Measurements from ENCODE around the gene CDH4.

The CDH4 gene

DNA sequence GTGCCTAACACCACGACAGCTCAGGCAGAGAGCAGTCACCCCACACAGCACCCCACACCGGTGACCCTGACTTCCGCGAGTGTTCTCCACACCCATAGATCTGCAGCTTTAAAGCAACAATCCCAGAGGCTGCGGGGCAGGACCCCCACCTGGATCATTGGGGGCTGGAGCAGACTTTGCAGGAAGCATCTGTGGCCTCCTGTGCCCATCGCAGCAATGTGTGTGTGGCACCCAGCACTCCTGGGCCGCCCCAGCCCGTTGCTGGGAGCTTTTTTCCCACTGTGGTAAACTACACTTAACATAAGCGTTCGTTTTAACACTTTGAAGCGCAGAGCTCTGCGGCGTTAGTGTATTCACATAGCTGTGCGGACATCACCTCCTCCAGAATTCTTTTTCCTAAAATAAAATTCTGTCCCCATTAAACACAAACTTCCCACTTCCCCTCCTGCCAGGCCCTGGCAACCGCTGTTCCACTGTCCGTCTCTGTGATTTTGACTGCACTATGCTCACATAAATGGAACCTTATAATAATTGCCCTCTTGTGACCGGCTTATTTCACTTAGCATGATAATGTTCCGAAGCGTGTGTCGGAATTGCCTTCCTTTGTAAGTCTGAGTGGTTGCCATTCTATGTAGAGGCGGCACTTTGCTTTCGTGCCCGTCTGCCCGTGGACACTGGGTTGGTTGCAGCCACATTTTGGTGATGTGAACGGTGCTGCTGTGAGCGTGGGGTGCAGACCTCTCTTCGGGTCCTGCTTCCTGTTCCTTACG is 382.5 kb downstream of the CDH4 start:
- TF ChIP-seq SPI1 (IDR thresholded peaks at IDR 0.05; ENCODE audit: borderline replicate concordance, low read depth) (no peak), POLR2AphosphoS5 (IDR thresholded peaks at IDR 0.05; ENCODE audit: low read depth) (no peak), GABPA (IDR thresholded peaks at IDR 0.05; ENCODE audit: low read depth) (no peak)
- TF ChIP-seq, protein P1, sequence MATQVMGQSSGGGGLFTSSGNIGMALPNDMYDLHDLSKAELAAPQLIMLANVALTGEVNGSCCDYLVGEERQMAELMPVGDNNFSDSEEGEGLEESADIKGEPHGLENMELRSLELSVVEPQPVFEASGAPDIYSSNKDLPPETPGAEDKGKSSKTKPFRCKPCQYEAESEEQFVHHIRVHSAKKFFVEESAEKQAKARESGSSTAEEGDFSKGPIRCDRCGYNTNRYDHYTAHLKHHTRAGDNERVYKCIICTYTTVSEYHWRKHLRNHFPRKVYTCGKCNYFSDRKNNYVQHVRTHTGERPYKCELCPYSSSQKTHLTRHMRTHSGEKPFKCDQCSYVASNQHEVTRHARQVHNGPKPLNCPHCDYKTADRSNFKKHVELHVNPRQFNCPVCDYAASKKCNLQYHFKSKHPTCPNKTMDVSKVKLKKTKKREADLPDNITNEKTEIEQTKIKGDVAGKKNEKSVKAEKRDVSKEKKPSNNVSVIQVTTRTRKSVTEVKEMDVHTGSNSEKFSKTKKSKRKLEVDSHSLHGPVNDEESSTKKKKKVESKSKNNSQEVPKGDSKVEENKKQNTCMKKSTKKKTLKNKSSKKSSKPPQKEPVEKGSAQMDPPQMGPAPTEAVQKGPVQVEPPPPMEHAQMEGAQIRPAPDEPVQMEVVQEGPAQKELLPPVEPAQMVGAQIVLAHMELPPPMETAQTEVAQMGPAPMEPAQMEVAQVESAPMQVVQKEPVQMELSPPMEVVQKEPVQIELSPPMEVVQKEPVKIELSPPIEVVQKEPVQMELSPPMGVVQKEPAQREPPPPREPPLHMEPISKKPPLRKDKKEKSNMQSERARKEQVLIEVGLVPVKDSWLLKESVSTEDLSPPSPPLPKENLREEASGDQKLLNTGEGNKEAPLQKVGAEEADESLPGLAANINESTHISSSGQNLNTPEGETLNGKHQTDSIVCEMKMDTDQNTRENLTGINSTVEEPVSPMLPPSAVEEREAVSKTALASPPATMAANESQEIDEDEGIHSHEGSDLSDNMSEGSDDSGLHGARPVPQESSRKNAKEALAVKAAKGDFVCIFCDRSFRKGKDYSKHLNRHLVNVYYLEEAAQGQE (IDR thresholded peaks at IDR 0.05; ENCODE audit: insufficient replicate concordance, low read depth) = no peak
- TF ChIP-seq, protein P2, sequence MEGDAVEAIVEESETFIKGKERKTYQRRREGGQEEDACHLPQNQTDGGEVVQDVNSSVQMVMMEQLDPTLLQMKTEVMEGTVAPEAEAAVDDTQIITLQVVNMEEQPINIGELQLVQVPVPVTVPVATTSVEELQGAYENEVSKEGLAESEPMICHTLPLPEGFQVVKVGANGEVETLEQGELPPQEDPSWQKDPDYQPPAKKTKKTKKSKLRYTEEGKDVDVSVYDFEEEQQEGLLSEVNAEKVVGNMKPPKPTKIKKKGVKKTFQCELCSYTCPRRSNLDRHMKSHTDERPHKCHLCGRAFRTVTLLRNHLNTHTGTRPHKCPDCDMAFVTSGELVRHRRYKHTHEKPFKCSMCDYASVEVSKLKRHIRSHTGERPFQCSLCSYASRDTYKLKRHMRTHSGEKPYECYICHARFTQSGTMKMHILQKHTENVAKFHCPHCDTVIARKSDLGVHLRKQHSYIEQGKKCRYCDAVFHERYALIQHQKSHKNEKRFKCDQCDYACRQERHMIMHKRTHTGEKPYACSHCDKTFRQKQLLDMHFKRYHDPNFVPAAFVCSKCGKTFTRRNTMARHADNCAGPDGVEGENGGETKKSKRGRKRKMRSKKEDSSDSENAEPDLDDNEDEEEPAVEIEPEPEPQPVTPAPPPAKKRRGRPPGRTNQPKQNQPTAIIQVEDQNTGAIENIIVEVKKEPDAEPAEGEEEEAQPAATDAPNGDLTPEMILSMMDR (IDR thresholded peaks at IDR 0.05; ENCODE audit: insufficient read depth, low read length) = no peak
- H3K27ac ChIP-seq (replicated peaks) = no peak overlapping the region
- no peak overlapping the region for H3K4me3 ChIP-seq (replicated peaks; ENCODE audit: insufficient read depth, low read length)
- no peaks in the 10 kb centered on the region for H3K27me3 ChIP-seq (ENCODE audit: insufficient read depth, poor library complexity, severe bottlenecking)
- no peak for DNase-seq (ENCODE audit: low read depth in 1 of 2, low spot score in 1 of 2)

DNA sequence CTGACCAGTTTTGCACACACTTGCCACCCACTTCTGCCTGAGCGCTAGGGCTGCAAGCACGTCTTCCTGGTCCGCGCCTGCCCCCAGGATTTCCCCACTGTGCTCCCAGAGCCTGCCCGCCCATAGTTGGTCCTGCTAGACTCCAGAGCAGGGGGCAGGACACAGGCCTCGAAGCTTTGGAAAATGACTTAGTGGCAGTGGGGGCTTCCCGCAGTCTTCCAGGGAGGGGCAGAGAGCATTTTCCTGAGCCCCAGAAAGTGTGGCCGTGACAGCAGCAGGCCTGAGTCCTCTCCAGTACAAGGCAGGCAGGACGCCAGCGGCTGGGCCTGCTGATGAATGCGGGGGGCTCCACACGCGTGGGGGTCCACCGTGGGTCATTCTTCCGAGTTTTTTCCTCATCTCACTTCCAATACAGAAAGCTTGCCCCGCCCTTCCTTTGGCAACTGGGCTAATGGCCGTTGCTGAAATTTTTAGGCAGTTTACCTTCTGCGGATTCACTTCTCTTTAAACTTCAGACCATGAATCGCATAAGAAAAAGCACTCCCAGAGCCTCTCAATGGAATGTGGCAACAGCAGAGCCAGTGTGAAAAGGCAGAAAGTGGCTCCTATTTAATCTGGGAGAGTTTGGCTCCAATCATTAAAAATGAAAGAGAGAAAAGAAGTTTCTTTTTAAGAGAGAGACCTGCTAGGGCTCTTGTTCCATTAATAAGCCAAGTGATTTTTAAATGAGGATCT is 383.8 kb downstream of the CDH4 start:
- DNase-seq (ENCODE audit: low read depth in 1 of 2, low spot score in 1 of 2) = no peak
- TF ChIP-seq, protein P1 (IDR thresholded peaks at IDR 0.05; ENCODE audit: insufficient replicate concordance, low read depth) = no peak
- TF ChIP-seq POLR2AphosphoS5 (IDR thresholded peaks at IDR 0.05; ENCODE audit: low read depth) (no peak), GABPA (IDR thresholded peaks at IDR 0.05; ENCODE audit: low read depth) (no peak), SPI1 (IDR thresholded peaks at IDR 0.05; ENCODE audit: borderline replicate concordance, low read depth) (no peak)
- TF ChIP-seq, protein P2 (IDR thresholded peaks at IDR 0.05; ENCODE audit: insufficient read depth, low read length) = no peak
- no peak overlapping the region for H3K27ac ChIP-seq (replicated peaks)
- H3K27me3 ChIP-seq (ENCODE audit: insufficient read depth, poor library complexity, severe bottlenecking) = no peaks in the 10 kb centered on the region
- no peak overlapping the region for H3K4me3 ChIP-seq (replicated peaks; ENCODE audit: insufficient read depth, low read length)

DNA sequence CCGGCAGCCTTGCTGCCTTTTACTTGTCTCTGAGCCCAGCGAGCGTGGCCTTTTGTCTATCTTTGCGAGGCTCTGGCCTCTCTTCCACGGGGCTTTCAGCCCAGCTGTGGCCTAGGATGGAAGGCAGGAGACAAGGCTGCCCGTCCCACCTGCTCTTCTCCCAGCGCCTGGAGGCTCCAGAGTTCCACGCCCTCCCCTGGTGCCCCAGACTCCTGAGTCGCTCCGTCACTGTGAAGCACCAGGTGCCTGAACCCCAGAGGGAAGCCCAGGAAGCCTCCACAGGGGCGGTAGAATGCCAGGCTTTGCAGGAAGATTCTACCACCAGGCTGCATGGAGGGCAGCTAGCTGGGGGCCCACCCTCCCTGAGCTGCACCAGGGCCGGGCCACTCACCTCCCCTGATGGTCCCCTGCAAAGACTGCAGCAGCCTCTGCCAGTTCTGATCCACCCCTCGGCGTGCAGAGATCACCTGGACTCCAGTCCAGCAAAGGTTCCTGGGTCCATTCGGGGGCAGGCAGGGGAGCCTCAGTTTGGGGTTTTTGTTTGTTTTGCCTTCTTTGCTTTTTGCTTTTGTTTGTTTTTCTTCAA is 384.6 kb downstream of the CDH4 start:
- DNase-seq (ENCODE audit: low read depth in 1 of 2, low spot score in 1 of 2) = no peak
- H3K27ac ChIP-seq (replicated peaks) = no peak overlapping the region
- H3K4me3 ChIP-seq (replicated peaks; ENCODE audit: insufficient read depth, low read length) = no peak overlapping the region
- no peaks in the 10 kb centered on the region for H3K27me3 ChIP-seq (ENCODE audit: insufficient read depth, poor library complexity, severe bottlenecking)
- TF ChIP-seq, protein P1 (IDR thresholded peaks at IDR 0.05; ENCODE audit: insufficient replicate concordance, low read depth) = no peak
- no peak for TF ChIP-seq POLR2AphosphoS5 (IDR thresholded peaks at IDR 0.05; ENCODE audit: low read depth)
